ENCODE results near the gene AFG3L2. TPM values are rescaled to one million over a fixed set of nuclear protein-coding genes. Genes with fewer than 3 reads are reported as not detected.

AFG3L2 gene
- total RNA-seq, 1 experiment from 2014 or later, result 42.3 TPM

DNA sequence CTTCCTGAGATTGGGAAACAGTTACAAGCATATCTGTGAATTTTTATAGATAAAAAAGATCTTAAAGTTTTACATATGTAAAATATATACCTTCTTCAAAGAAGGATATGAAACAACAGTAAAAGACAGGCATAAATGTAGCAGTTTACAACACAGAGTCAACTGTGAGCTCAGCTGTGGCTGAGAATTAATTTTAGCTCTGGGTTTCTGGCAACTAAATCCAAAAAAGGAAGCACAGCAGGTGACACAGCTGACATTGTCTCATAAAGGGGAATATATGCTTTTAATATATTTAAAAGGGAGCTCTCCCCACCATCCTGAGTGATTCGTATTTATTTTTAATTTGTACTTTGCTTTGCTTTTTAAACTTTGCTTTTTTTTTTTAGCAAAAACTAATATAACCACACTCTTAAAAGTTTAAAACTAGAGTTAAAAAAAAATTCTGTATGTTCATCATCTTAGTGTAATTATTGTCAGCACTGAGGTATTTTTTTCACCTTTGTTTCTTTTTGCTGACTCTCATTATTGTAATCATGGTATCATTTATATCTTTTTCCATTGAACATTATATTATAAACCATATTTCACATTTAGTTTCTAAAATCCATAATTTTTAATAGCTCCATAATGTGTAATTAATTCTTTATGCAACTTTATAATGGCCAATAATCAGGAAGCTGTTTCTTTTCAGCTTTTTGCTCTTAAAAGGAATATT is 62.3 kb downstream of the AFG3L2 start:
- no peak for DNase-seq
- no peaks in the 10 kb centered on the region for H3K27me3 ChIP-seq
- H3K27ac ChIP-seq, result no peak overlapping the region
- H3K9me3 ChIP-seq (replicated peaks), result no peaks in the 10 kb centered on the region
- H3K4me3 ChIP-seq, result no peak overlapping the region
- peaks cover 45% of the 10 kb centered on the region for H3K36me3 ChIP-seq
- H3K4me1 ChIP-seq, result no peaks in the 10 kb centered on the region

DNA sequence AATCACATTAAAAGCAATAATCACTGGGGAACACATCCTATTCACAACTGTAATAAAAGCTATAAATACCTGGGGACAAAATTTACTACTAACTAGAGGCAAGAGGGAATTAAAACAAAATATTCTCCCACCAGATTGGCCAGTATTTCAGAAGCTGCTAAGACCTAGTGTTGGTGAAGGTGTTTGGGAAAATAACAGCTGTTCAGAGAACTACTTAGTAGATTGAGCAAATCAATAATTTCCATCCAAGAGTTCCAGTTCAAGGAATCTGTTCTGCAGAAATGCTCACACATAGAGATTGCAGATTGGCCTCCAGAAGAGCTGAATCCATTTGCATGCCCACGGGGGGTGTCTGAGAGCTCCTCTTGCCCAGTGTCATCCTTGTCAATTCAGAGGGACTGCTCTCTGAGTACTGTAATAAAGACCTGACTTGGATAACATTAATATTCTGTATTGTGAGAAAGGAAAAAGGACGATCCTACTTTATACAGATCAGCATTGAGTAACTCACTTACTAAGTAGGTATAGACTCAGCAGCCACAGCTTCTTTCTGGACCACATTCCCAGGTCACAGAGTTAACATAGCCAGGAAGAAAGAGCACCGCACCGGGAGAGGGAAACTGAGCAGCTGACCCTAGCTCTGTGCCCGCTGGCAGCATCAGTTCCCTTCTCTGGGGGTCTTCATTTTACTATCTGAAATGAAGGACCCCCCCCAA is 63.3 kb downstream of the AFG3L2 start:
- H3K36me3 ChIP-seq, result peaks cover 47% of the 10 kb centered on the region
- H3K4me3 ChIP-seq, result no peak overlapping the region
- H3K4me1 ChIP-seq, result no peaks in the 10 kb centered on the region
- no peak for DNase-seq
- no peak overlapping the region for H3K27ac ChIP-seq
- no peaks in the 10 kb centered on the region for H3K9me3 ChIP-seq (replicated peaks)
- no peaks in the 10 kb centered on the region for H3K27me3 ChIP-seq

DNA sequence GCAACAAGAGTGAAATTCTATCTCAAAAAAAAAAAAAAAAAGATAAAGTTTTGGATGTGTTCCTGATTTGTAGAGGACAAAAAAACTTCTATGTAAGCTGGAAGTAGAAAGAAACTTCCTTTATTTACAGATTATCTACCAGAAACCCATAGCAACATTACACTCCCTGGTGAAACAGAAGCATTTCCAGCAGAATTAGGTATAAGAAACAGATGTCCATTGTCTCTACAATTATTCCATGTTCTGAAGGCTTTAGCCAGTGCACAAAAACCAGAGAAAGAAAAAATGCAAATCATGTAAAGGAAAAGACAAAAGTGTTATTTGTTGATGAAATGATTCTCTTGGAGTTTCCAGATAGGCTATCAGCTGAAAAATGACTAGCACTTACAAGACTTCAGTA is 64.1 kb downstream of the AFG3L2 start:
- no peaks in the 10 kb centered on the region for H3K9me3 ChIP-seq (replicated peaks)
- peaks cover 47% of the 10 kb centered on the region for H3K36me3 ChIP-seq
- no peak for DNase-seq
- no peaks in the 10 kb centered on the region for H3K27me3 ChIP-seq
- H3K27ac ChIP-seq, result no peak overlapping the region
- H3K4me3 ChIP-seq, result no peak overlapping the region
- H3K4me1 ChIP-seq, result no peaks in the 10 kb centered on the region

DNA sequence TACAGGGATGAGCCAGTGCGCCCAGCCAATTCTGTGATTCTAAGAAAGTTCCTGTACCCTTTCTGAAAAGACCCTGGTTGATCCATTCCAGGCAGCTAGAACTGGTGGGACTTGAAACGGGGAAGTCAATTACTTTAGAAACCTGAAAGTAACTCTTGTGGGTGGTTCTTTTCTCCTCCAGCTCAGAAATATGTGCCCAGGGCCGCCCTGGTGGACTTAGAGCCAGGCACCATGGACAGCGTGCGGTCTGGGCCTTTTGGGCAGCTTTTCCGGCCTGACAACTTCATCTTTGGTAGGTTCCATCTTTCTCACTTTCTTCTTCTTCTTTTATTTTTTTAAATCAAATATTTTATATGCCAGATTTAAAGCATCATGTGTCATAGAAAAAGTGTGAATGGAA is 66.3 kb downstream of the AFG3L2 start:
- Histone ChIP-seq H3K36me3 (peaks cover 36% of the 10 kb centered on the region), H3K4me3 (no peak overlapping the region), H3K27ac (no peak overlapping the region), H3K4me1 (no peaks in the 10 kb centered on the region), H3K9me3 (replicated peaks) (no peaks in the 10 kb centered on the region), H3K27me3 (no peaks in the 10 kb centered on the region)
- DNase-seq, result no peak

DNA sequence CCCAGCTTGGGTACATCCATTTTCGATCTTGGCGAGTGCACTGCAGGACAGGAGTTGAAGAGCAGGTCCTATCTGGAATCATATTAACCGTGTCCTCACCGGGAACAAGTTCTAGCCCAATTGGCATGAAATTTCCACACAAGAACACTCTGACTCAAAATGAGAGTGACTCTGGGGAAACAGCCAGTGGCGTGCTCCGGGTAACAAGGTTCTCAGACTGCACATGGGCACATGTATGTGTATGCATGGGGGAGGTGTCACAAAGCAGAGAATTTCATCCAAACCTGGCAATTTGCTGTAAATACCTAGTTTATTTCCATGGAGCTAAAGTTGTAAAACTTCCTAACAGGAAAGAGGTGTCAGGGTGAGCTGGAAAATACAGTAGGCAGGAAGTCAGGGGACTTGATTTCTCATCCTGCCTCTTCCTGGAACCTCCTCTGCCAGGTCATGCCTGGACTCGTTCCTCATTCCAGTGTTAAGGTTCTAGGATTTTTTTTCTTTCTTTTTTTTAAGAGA is 67.3 kb downstream of the AFG3L2 start:
- Histone ChIP-seq H3K27me3 (no peaks in the 10 kb centered on the region), H3K27ac (no peak overlapping the region), H3K4me1 (no peaks in the 10 kb centered on the region), H3K36me3 (peaks cover 36% of the 10 kb centered on the region), H3K9me3 (replicated peaks) (no peaks in the 10 kb centered on the region), H3K4me3 (peak overlapping the region; percentile 75)
- DNase-seq, result no peak

DNA sequence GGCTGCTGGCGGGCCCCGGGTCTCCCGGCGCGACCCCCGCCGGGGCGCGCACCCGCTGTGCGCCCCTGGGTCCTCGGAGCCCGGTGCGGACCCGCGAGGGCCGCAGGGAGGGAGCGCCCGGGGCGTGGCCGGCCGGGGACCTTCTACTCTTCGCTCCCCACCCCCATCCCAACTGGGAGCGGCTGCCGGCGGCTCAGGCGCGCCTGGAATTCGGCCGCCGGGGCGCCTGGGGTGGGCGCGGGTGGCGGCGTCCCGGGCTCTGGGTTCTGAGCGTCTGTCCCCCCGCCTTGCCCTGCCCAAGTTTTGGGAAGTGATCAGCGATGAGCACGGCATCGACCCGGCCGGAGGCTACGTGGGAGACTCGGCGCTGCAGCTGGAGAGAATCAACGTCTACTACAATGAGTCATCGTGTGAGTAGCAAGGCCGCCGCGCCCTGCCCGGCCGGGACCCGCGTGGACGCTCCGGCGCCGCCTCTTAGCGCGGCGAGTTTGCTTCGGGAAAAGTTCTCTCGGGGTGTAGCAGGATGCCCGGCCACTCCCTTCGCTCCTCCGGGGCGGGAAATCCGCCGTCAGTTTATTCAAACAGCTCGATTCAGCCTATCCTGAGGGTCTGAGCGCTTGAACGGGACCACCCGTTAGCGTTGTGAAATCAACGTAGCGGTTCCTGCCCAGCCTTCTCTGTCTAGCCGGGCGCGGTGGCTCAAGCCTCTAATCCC is 68.5 kb downstream of the AFG3L2 start:
- peak; percentile 66 for DNase-seq
- Histone ChIP-seq H3K27ac (peak overlapping the region; percentile 67), H3K4me1 (no peaks in the 10 kb centered on the region), H3K36me3 (peaks cover 31% of the 10 kb centered on the region), H3K9me3 (replicated peaks) (no peaks in the 10 kb centered on the region), H3K4me3 (peak overlapping the region; percentile 75), H3K27me3 (no peaks in the 10 kb centered on the region)

DNA sequence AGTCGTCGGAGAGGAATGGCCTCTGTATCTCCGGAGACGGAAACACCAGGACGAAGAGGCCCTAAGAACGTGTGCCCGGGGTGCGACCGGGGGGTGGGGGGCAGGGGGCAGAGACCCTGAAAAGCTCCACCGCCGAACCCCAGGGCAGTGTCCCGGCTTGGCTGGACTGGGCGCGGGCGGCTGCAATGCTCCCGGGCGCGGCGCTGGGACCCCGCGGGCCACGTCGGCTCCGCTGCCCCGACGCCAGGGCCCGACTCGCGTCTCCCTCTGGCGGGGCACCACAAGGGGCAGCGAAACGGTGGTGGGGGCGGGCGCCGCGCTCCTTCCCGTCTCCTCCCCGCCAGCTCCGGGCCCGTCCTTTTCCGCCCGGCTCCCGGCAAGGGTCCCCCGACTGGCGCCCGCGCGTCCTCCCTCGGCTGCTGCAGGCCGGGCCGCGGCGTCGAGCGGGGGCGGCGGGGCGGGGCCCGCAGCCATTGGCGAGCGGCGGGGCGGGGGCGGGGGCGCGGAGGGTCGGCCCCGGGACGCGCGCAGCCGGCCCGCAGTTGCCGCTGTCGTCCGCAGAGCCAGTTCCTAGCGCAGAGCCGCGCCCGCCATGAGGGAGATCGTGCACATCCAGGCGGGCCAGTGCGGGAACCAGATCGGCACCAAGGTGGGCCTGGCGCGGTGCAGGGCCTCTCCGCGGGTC is 69.2 kb downstream of the AFG3L2 start, which contains the start of gene TUBB6:
Gene TUBB6, plus strand, starts transcription at position 541 of the 685 bp plus-strand sequence. Its CDS starts 52 bp downstream, at position 593.
- Histone ChIP-seq H3K36me3 (peaks cover 24% of the 10 kb centered on the region), H3K27me3 (no peaks in the 10 kb centered on the region), H3K4me1 (no peaks in the 10 kb centered on the region), H3K27ac (peak within 1 kb of the TSS; percentile 67), H3K4me3 (peak within 1 kb of the TSS; percentile 75), H3K9me3 (replicated peaks) (no peaks in the 10 kb centered on the region)
- DNase-seq, result peak; percentile 55 to 61

DNA sequence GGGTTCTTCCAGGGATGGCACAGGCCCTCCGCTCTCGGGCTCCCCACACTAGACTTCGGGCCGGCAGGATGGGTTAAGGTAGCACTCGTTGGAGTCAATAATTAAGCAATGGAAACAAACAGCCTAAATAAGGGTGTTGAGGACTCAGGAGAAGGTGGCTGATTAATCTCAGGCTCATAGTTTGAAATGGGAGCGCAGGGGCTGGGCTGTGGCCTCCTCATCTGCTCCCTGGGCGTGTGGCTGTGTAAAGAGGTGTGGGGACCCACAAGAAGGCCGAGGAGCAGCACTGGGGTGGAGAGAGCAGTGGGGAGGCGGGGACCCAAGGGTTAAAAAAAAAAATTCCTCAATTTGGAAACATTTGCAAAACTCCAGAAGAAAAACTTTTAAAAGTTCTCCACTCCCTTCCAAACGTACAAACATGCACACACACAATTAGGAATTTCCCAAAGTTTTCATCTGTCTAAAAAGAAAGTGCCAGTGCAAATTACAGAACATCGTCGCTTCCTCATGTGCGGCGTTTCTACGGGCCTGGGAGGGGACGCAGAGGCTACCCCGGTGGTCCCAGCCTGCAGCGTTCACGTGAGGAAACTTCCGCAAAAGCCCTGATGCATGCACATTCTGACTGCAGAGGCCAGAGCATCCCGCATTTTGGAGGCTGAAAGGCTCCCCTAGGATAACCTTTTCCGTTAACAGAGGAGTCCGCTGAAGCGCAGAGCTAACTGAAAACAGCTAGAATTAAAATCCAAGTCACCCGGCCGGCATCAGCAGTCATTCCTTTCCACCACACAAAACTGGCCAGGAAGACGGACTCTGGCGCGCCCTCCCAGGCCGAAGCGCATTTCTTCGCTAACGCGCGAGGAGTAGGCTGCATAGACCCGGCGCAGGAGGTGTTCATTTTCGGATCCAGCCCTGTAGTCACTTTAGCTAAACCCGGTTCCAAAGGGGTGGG is 70.0 kb downstream of the AFG3L2 start:
- Histone ChIP-seq H3K27me3 (no peaks in the 10 kb centered on the region), H3K4me1 (no peaks in the 10 kb centered on the region), H3K36me3 (peaks cover 18% of the 10 kb centered on the region), H3K9me3 (replicated peaks) (no peaks in the 10 kb centered on the region), H3K27ac (no peak overlapping the region), H3K4me3 (no peak overlapping the region)
- DNase-seq, result no peak

DNA sequence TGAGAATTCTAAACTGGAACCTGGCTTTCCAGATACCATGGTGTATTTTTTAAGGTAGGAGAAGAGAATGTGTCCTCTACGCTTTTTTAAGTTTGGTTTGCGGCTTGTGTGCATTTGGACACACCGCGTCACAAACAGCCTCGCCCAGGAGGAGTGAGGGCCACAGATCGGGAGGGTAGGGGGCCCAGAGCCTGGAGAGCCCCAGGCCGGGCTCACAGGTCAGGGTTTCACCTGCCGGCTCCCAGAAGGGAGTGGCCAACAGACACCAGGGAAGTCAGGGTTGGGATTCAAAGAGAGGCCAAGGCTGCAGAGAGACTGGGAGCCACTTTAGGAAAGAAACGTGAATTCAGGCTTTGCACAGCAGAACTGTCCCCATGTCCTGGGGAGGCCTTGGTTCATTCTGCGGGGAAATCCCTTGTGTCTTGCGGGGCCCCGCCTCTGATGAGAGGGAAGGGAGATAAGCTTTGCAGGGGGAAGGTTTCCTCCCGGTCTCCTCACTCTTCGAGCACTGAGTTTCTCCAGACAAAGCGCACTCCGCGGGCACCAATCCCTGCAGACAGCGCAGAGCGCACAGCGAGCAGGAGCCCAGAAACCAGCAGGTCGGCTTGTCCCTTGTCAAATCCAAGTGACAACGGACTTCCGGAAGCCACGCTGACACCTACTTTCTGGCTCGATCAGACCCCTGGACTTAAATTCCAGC is 70.9 kb downstream of the AFG3L2 start:
- Histone ChIP-seq H3K27me3 (no peaks in the 10 kb centered on the region), H3K9me3 (replicated peaks) (no peaks in the 10 kb centered on the region), H3K4me1 (no peaks in the 10 kb centered on the region), H3K36me3 (peaks cover 9% of the 10 kb centered on the region), H3K4me3 (no peak overlapping the region), H3K27ac (no peak overlapping the region)
- no peak for DNase-seq

DNA sequence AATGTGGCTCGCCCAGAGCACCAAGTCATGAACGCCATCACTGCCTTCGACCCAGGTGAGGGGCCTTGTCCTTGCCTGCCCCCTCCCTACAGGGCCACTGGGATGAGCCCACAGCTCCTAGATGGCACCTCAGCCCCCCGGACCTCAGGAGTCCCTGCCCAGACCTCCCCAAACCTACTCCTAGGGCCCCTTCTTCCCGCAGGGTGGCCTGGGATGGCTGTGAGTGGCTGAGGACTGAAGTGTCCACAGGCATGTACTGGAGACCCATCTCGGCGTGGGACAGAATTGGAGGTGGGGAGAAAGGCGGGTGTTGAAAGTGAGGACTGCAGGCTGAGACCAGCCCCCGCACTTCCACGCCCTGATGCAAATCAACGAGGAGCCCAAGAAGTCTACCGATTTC is 71.8 kb downstream of the AFG3L2 start:
- no peak overlapping the region for H3K4me3 ChIP-seq
- no peaks in the 10 kb centered on the region for H3K27me3 ChIP-seq
- no peaks in the 10 kb centered on the region for H3K4me1 ChIP-seq
- H3K27ac ChIP-seq, result no peak overlapping the region
- DNase-seq, result no peak
- H3K36me3 ChIP-seq, result peaks cover 4% of the 10 kb centered on the region
- H3K9me3 ChIP-seq (replicated peaks), result no peaks in the 10 kb centered on the region

DNA sequence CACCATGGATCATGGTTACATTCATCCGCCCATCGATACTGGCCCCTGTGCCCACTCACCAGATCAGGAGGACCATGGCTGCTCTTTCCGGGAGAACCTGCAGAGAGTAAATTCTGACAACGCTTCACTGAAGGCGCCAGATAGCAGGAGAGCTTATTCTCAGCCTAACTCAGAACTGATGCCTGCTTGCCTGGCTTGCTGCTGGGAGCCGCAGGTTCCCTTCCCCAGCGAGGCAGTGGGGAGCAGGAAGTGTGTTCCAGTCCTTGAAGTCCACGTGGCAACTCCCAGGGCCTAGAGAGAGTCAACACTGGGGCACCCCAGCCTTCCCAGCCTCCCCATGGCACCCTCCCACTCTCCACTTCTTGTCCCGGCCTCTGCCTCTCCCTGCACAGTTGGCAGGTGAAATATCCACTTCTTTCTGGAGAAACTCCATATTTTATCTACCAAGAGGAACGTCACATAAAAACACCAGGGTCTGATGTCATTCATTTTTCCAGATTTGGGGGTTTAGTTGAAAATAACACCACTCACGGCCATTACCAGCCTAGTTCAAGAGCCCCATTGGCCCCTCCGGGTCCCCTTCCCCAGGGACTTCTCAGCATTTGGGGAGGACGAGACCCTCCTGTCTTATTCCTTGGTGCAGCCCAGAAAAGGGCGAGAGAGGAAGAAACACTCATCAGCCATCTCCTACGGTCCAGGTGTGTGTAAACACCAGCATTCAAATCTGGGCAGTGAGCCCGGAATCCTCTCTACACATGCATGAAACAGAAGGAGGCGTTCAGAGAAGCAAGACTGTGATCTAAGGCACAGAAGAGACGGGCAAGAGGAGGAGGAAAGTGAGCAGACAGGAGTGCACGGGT is 72.4 kb downstream of the AFG3L2 start:
- Histone ChIP-seq H3K27ac (no peak overlapping the region), H3K4me3 (no peak overlapping the region), H3K4me1 (no peaks in the 10 kb centered on the region), H3K36me3 (peaks cover under 1% of the 10 kb centered on the region; the same call in 1 of the 2 replicates), H3K9me3 (replicated peaks) (no peaks in the 10 kb centered on the region), H3K27me3 (no peaks in the 10 kb centered on the region)
- DNase-seq, result no peak

DNA sequence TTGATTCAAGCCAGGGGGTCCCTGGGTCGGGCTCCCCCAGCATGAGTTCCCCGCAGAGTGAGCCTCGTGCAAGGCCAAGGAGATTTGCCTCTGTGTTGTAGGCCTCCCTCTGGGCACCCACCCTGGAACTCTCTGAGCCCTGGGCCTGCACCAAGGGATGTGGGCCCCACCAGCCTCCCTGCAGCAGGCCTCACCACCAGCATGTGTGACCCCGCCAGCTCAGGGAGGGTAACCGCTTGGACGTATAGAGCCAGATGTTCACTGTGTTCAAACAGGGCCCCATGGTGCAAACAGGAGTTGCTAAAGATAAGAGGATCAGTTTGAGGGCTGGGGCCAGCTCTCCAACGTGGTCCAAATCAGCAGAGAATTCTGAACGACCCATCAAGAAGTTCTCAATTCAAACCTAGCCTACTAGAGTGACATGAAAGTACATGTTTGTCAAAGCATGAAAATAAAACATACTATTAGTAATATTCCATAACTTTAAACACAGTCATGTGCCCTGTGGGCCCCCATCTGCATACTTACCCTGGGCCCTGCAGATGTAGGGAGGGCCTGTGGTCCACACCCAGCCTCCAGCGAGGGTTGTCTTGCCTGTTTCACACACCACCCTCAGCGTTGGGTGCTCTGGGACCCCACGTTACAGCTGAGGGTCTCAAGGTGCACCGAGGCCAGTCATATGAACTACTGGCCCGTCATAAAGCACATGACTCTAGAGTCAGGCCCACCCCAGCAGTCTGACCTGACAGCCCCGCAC is 74.5 kb downstream of the AFG3L2 start:
- H3K36me3 ChIP-seq, result no peaks in the 10 kb centered on the region
- DNase-seq, result no peak
- no peaks in the 10 kb centered on the region for H3K9me3 ChIP-seq (replicated peaks)
- no peak overlapping the region for H3K4me3 ChIP-seq
- no peak overlapping the region for H3K27ac ChIP-seq
- no peaks in the 10 kb centered on the region for H3K27me3 ChIP-seq
- no peaks in the 10 kb centered on the region for H3K4me1 ChIP-seq
